GM21381 (cell line): Measurements from ENCODE around the gene KLHL36.

Source experiments
- ATAC-seq: cut with Tn5 transposase; IDR thresholded peaks from one replicate; pipeline ENCODE4 v1.9.1; 2021; ENCODE audit warnings: mild to moderate bottlenecking, moderate library complexity; ENCODE audit not compliant: unreplicated experiment

The KLHL36 gene

GRCh38 chr16:84641643-84642358 lies 6.5 kb upstream of the KLHL36 start:
- no peak for ATAC-seq

- ATAC-seq: no peak
Measured at GRCh38 chr16:84643180-84643583, 5.1 kb upstream of the KLHL36 start.

- no peak for ATAC-seq
Measured at GRCh38 chr16:84643674-84644073, 4.6 kb upstream of the KLHL36 start.

GRCh38 chr16:84648595-84649510 lies 542 bp downstream of the KLHL36 start:
- ATAC-seq: peak; percentile 74

- ATAC-seq: no peak
Measured at GRCh38 chr16:84649511-84649861, 1.2 kb downstream of the KLHL36 start.

- no peak for ATAC-seq
Measured at GRCh38 chr16:84650062-84650991, 2.0 kb downstream of the KLHL36 start.

- no peak for ATAC-seq
Measured at GRCh38 chr16:84652566-84652965, 4.3 kb downstream of the KLHL36 start.

- ATAC-seq: no peak
Measured at GRCh38 chr16:84654238-84654637, 5.9 kb downstream of the KLHL36 start.

- no peak for ATAC-seq
Measured at GRCh38 chr16:84654998-84655397, 6.7 kb downstream of the KLHL36 start.

- no peak for ATAC-seq
Measured at GRCh38 chr16:84656649-84657048, 8.3 kb downstream of the KLHL36 start.

GRCh38 chr16:84657229-84657837 lies 9.0 kb downstream of the KLHL36 start:
- no peak for ATAC-seq

GRCh38 chr16:84658690-84659089 lies 10.4 kb downstream of the KLHL36 start:
- no peak for ATAC-seq

GRCh38 chr16:84659656-84660300 lies 11.5 kb downstream of the KLHL36 start:
- no peak for ATAC-seq

- no peak for ATAC-seq
Measured at GRCh38 chr16:84660973-84661372, 12.7 kb downstream of the KLHL36 start.

GRCh38 chr16:84661418-84662060 lies 13.2 kb downstream of the KLHL36 start:
- no peak for ATAC-seq

GRCh38 chr16:84662471-84662870 lies 14.2 kb downstream of the KLHL36 start:
- ATAC-seq: no peak

GRCh38 chr16:84663433-84664101 lies 15.3 kb downstream of the KLHL36 start:
- ATAC-seq: peak; percentile 87

GRCh38 chr16:84665359-84665758 lies 17.0 kb downstream of the KLHL36 start:
- no peak for ATAC-seq

- ATAC-seq: no peak
Measured at GRCh38 chr16:84665843-84666242, 17.5 kb downstream of the KLHL36 start.
